SJCRH30 (cell line): ENCODE results near the gene MYLIP. TPM values are rescaled to one million over a fixed set of nuclear protein-coding genes. Genes with fewer than 3 reads are reported as not detected.

Experiments used
- DNase-seq, 2 experiments: peaks; one replicate each; pipeline ENCODE4 v3.0.0-alpha.2; 2015 to 2020
- H3K27ac ChIP-seq: fragments of 250-450 bp; sonication (Bioruptor Pico); 2 replicates; pipeline ENCODE4 v1.5.1; 2020; ENCODE audit warnings: mild to moderate bottlenecking, moderate library complexity
- H3K27me3 ChIP-seq: fragments of 250-450 bp; sonication (Bioruptor Pico); 2 replicates; pipeline ENCODE4 v1.5.1; 2020; ENCODE audit warnings: mild to moderate bottlenecking, moderate library complexity
- H3K36me3 ChIP-seq: fragments of 250-450 bp; sonication (Bioruptor Pico); 2 replicates; pipeline ENCODE4 v1.5.1; 2020; ENCODE audit warnings: mild to moderate bottlenecking, moderate library complexity
- H3K4me1 ChIP-seq: fragments of 250-450 bp; sonication (Bioruptor Pico); 2 replicates; pipeline ENCODE4 v1.5.1; 2020; ENCODE audit warnings: mild to moderate bottlenecking, moderate library complexity
- H3K4me3 ChIP-seq: fragments of 250-450 bp; sonication (Bioruptor Pico); 2 replicates; pipeline ENCODE4 v1.5.1; 2020; ENCODE audit warnings: mild to moderate bottlenecking, moderate library complexity
- H3K9me3 ChIP-seq: fragments of 250-450 bp; sonication (Bioruptor Pico); replicated peaks from 2 replicates; pipeline ENCODE4 v1.5.1; 2020; ENCODE audit warnings: mild to moderate bottlenecking, moderate library complexity
- total RNA-seq: library from RNA; depleted of rRNA; stranded (reverse); fragments of >200 nt; shearing (Covaris generic); gene quantifications from 2 replicates; pipeline ENCODE4 v1.2.3, GENCODE V29; 2014

MYLIP gene
- total RNA-seq, 1 experiment from 2014 or later, result 36.3 TPM

DNA sequence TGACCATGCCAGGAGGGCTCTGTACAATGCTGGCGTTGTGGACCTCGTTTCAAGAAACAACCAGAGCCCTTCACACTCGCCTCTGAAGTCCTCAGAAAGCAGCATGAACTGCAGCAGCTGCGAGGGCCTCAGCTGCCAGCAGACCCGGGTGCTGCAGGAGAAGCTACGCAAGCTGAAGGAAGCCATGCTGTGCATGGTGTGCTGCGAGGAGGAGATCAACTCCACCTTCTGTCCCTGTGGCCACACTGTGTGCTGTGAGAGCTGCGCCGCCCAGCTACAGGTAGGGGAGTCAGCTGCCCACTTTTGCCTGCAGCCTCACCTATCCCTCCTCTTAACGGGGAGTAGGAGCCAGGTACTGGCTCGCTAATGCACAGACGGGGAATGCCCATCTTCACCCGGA is 16.2 kb downstream of the MYLIP start:
- no peak overlapping the region for H3K27ac ChIP-seq
- H3K4me3 ChIP-seq, result no peak overlapping the region
- H3K36me3 ChIP-seq, result peaks cover 77% of the 10 kb centered on the region
- DNase-seq, result no peak
- H3K9me3 ChIP-seq, result no peaks in the 10 kb centered on the region
- H3K27me3 ChIP-seq, result no peaks in the 10 kb centered on the region
- 0 out of 2 replicates have a peak, but pooled peaks cover 2% of the 10 kb centered on the region for H3K4me1 ChIP-seq

DNA sequence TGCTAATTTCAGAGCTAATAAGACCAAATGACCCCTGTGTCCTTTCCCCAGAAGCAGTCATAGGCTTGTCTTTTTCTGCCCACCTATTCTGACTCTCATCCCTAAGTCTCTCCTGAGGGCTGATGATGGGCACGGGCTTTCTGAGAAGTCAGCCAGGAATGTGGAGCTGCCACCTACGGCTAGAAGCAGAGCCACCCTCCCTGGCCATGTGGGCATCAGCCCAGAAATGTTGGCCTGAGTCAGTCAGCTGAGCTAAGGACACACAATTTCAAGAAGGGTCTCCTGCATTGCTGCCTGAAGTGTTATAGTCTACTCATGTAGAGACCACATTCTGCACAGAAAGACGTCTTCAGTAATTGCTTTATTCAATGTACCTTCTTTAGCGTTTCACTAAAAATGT is 17.1 kb downstream of the MYLIP start:
- Histone ChIP-seq H3K36me3 (peaks cover 77% of the 10 kb centered on the region), H3K27me3 (no peaks in the 10 kb centered on the region), H3K27ac (no peak overlapping the region), H3K4me3 (no peak overlapping the region), H3K9me3 (no peaks in the 10 kb centered on the region), H3K4me1 (0 out of 2 replicates have a peak, but pooled peaks cover 2% of the 10 kb centered on the region)
- no peak for DNase-seq

DNA sequence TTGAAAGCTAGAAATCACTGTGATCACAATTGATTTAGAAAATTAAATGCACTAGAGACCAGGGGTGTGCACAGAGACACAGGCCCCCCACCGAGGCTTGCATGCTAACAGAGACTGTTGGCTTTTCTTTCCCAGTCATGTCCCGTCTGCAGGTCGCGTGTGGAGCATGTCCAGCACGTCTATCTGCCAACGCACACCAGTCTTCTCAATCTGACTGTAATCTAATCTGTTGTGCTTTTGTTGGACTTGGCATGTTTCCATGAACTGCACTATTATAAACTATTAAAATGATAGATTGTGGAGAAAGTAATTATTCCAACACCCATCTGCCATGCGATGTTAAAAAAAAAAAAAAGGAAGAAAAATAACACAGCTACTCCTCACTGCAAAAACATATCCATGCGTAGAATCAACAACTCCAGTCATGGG is 17.7 kb downstream of the MYLIP start:
- Histone ChIP-seq H3K4me1 (0 out of 2 replicates have a peak, but pooled peaks cover 2% of the 10 kb centered on the region), H3K4me3 (no peak overlapping the region), H3K9me3 (no peaks in the 10 kb centered on the region), H3K27me3 (no peaks in the 10 kb centered on the region), H3K36me3 (peaks cover 75% of the 10 kb centered on the region), H3K27ac (no peak overlapping the region)
- no peak for DNase-seq

DNA sequence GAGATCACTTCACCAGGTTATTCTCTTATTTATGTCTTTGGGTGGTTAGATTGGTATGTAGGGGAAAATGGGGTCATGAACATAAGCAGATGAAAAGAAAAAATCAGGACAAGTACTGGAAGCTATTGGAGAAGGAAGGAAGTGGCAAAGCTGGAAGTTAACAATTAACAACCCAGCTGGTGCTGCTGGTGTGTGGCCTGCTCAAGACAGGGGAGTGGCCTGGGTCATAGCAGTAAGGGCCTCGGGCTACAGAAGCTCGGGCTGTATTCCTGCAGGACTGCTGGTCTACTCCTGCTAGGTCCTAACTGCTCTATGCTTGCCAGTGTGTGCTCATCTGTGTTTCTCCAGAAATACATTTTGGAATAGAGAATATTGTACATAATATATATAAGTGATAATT is 19.6 kb downstream of the MYLIP start:
- no peak overlapping the region for H3K4me3 ChIP-seq
- H3K36me3 ChIP-seq, result peaks cover 57% of the 10 kb centered on the region
- no peak for DNase-seq
- H3K27ac ChIP-seq, result no peak overlapping the region
- no peaks in the 10 kb centered on the region for H3K27me3 ChIP-seq
- 0 out of 2 replicates have a peak, but pooled peaks cover 2% of the 10 kb centered on the region for H3K4me1 ChIP-seq
- no peaks in the 10 kb centered on the region for H3K9me3 ChIP-seq

DNA sequence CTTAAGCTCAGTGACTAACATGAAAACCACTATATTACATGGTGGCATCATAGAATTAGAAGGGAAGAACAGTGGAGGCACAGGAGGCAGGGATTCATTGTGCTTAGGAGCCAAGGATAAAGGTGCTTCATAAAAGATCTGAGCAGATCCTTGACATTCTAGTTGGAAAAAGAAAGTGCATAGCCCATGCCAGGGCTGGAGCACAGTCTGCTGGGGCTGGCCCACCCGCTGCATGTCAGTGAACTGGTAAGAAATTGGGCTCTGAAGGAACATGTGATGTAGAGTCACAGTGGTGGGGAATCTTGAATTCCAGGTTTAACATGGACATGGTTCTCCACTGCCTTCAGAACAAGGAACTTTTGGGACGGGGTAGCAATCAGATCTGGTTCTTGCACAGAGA is 20.4 kb downstream of the MYLIP start:
- no peak for DNase-seq
- Histone ChIP-seq H3K27ac (no peak overlapping the region), H3K36me3 (peaks cover 49% of the 10 kb centered on the region), H3K27me3 (no peaks in the 10 kb centered on the region), H3K4me1 (0 out of 2 replicates have a peak, but pooled peaks cover 2% of the 10 kb centered on the region), H3K4me3 (no peak overlapping the region), H3K9me3 (no peaks in the 10 kb centered on the region)

DNA sequence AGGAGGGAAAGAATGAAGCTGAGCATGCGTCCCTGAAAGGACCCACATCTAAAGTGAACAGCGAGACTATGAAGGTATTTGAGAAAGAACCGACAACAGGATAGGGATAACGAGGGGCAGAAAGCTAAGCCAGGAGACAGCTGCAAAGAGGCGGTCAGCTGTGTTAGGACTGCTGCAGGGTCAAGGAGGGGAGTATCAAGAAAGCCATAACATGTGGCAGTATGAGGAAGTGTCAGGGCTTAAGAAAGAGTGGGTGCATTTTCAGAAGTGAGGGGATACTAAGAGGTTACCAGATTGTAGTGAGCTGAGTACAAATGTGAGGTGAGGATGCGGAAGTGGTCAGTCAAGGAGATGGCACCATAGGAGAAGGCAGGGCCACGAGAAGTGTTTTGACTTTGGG is 21.2 kb downstream of the MYLIP start:
- Histone ChIP-seq H3K4me3 (no peak overlapping the region), H3K27ac (no peak overlapping the region), H3K4me1 (0 out of 2 replicates have a peak, but pooled peaks cover 2% of the 10 kb centered on the region), H3K27me3 (no peaks in the 10 kb centered on the region), H3K36me3 (peaks cover 41% of the 10 kb centered on the region), H3K9me3 (no peaks in the 10 kb centered on the region)
- DNase-seq, result no peak

DNA sequence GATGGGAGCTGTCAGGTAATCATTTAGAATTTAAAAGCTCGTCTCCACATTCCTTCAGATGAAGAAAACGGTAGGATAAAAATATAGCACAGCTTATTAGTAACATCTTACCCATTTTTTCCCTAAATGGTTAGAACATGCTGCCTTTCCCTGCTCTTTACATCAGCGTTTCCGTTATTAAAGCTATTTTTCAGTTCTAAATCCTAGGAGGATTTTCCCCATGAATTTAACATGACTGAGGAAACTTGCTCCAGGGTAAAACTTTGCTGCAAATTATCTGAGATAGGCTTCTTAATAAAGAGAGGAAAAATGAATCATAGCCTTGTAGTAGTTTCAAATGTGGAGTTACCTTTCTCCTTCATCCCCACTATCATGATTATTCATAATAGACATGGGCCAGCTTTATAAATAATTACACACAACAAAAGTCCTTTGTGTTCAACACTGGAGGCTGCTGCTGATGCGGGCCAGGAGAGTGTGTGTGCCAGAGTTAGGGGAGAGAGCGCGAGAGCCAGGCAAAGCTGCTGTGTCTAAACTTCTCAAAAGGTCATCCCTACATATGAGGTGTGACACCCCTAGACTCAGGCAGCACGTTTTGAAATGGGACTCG is 24.4 kb downstream of the MYLIP start:
- H3K36me3 ChIP-seq, result peaks cover 16% of the 10 kb centered on the region

DNA sequence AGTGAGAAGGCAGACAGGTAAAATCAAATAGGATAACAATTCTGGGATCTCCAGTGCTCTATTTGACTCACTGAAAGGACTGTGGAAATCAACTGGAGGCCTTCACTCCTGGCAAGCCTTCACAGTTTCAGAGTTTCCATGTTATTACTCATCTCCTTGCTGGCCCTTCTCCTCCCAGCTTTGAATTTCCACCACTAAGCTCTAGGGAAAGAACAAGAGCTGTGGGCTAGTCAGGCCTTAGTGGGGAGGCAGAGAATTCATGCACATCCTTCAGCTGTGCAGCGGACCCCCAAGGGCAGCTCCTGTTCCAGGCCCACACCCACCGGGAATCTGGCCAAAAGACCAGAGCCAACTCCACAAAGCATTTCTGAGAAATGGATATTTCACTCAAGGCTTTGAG is 26.0 kb downstream of the MYLIP start:
- H3K27ac ChIP-seq, result no peak overlapping the region
- H3K9me3 ChIP-seq, result no peaks in the 10 kb centered on the region
- H3K4me3 ChIP-seq, result no peak overlapping the region
- H3K4me1 ChIP-seq, result no peaks in the 10 kb centered on the region
- no peaks in the 10 kb centered on the region for H3K27me3 ChIP-seq
- no peak for DNase-seq
- no peaks in the 10 kb centered on the region; the same call in 1 of the 2 replicates for H3K36me3 ChIP-seq

More for the DNA sequence above, 24.4 kb downstream of the MYLIP start:
- Histone ChIP-seq H3K9me3 (no peaks in the 10 kb centered on the region), H3K27ac (no peak overlapping the region), H3K4me1 (0 out of 2 replicates have a peak, but pooled peaks cover 2% of the 10 kb centered on the region), H3K4me3 (no peak overlapping the region), H3K27me3 (no peaks in the 10 kb centered on the region)
- no peak for DNase-seq

DNA sequence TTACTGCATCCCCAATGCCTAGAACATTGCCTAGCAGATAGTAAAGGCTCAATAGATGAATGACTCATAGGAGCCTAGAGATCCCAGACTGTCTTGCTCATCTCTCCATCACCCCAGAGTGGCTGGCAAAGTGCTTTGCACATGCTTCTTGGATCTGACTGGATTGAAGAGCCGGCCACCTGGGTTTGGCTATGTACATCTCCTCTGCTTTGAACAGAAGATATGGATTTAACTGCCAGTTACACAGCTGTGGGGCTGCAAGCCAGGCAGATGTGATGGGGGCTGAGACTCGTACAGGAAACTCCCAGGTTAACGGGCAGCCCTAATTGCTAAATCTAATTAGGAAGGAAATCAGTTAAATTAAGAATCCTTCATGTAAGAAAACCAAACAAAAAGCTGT is 28.6 kb downstream of the MYLIP start:
- no peaks in the 10 kb centered on the region for H3K36me3 ChIP-seq
- DNase-seq, result no peak
- H3K27me3 ChIP-seq, result no peaks in the 10 kb centered on the region
- H3K4me1 ChIP-seq, result no peaks in the 10 kb centered on the region
- no peaks in the 10 kb centered on the region for H3K9me3 ChIP-seq
- H3K27ac ChIP-seq, result no peak overlapping the region
- H3K4me3 ChIP-seq, result no peak overlapping the region

DNA sequence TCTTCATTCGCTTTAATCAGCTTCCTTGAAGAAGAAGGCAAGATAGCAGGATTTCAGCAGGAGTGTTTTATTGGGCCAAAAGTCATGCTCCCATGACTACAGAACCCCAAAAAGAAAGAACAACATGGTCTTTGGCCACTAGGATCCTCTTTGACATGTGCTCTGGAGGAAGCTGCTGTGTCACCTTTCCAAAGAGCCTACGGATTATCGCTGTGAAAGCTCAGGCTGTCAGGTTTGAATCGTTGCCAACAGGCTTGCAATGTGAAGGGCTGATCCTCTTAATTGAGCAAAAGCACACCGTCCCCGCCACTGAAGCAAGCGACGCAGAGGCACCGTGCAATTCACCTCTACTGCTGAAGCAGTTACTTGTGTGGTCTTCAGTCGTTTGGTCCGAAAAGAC is 29.0 kb downstream of the MYLIP start:
- peak in 1 of 2 experiments; percentile 21 for DNase-seq
- H3K27me3 ChIP-seq, result no peaks in the 10 kb centered on the region
- H3K4me3 ChIP-seq, result no peak overlapping the region
- no peaks in the 10 kb centered on the region for H3K9me3 ChIP-seq
- no peak overlapping the region for H3K27ac ChIP-seq
- no peaks in the 10 kb centered on the region for H3K36me3 ChIP-seq
- no peaks in the 10 kb centered on the region for H3K4me1 ChIP-seq

DNA sequence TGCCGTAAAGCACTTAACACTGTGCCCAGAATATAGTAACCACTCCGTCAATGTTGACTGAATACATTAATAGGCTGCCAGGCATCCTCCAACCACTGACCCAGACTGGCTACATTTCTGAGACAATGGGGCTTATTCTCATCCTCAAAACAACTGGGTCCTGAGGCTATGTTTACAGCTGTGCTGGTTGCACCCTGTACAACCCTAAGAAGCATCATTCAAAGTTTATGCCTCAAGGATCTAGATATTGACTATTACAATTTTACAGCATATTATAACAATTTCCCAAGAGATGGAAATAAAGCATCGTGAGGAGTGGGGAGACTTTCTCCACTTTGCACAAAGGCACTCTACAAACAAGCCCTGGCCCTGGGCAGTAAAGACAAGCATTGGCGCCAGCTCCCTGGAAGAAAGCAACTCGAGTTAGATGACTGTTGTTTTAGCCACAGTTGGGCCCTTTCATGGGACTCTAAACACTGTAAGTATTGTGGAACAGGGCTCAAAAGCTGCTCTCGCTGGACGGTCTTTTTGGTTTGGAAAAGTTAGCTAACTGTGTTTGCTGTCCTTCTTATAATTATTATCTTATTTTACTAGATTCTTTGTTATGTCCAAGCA is 30.2 kb downstream of the MYLIP start:
- H3K4me1 ChIP-seq, result no peaks in the 10 kb centered on the region
- no peak for DNase-seq
- H3K36me3 ChIP-seq, result no peaks in the 10 kb centered on the region
- H3K9me3 ChIP-seq, result no peaks in the 10 kb centered on the region
- H3K27ac ChIP-seq, result no peak overlapping the region
- no peaks in the 10 kb centered on the region for H3K27me3 ChIP-seq
- H3K4me3 ChIP-seq, result no peak overlapping the region

DNA sequence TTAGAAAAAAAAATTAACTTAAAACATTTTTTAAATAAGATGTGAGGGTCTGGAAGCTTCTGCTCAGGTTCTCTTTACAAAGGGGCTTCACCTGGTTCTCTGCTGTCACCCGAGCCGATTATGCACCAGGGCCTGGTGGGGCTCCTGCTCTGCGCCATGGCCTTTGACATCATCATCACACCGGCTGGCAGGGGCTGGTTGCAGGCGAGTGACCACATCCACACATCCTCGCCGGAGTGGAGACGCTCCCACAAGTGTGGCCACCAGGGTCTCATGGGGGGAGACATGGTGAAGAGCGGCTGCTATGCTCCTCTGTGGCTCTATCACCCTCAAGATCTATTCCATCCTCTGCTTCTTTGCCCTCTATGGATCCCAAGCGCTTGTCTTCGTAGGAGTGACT is 31.9 kb downstream of the MYLIP start:
- Histone ChIP-seq H3K27ac (no peak overlapping the region), H3K4me1 (no peaks in the 10 kb centered on the region), H3K36me3 (no peaks in the 10 kb centered on the region), H3K9me3 (no peaks in the 10 kb centered on the region), H3K27me3 (no peaks in the 10 kb centered on the region), H3K4me3 (no peak overlapping the region)
- no peak for DNase-seq

DNA sequence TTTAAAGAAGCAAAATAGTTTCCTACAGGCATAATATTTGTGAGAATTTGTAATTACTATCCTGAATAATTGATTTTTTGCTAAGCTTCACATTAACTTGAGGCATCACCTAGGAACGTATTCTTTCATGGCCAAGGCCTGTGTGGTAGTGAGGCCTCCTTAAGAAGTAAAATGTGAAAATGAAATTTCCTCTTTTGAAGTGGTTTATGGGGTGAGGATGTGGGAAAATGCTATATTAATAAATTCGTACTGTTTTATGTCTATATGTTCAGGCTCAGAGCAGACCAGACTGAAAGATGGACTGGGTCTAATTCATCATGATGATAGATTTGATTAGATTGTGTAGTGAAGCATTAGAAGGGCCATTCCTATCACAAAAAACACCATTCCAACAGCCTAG is 33.1 kb downstream of the MYLIP start:
- Histone ChIP-seq H3K36me3 (no peaks in the 10 kb centered on the region), H3K9me3 (no peaks in the 10 kb centered on the region), H3K4me3 (no peak overlapping the region), H3K27me3 (no peaks in the 10 kb centered on the region), H3K27ac (no peak overlapping the region), H3K4me1 (no peaks in the 10 kb centered on the region)
- no peak for DNase-seq

DNA sequence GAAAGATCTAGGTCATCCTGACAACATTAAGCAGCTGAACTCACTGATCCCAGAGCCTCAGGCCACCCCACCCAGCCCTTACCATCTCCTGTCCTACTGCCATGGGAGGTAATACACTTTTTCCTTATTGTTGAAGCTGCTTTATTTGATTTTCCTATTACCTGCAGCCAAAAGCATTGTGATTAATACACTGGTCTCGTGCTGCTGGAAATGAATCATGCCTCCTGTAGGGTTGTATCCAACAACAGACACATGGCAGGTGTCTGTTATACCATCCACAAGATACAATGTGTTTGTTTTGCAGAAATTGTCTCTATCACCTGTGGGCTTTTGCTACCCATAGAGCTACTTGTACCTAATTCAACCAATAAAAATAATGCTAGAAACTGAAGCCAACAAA is 34.2 kb downstream of the MYLIP start:
- Histone ChIP-seq H3K27ac (no peak overlapping the region), H3K4me1 (no peaks in the 10 kb centered on the region), H3K9me3 (no peaks in the 10 kb centered on the region), H3K36me3 (no peaks in the 10 kb centered on the region), H3K4me3 (no peak overlapping the region), H3K27me3 (no peaks in the 10 kb centered on the region)
- DNase-seq, result no peak

DNA sequence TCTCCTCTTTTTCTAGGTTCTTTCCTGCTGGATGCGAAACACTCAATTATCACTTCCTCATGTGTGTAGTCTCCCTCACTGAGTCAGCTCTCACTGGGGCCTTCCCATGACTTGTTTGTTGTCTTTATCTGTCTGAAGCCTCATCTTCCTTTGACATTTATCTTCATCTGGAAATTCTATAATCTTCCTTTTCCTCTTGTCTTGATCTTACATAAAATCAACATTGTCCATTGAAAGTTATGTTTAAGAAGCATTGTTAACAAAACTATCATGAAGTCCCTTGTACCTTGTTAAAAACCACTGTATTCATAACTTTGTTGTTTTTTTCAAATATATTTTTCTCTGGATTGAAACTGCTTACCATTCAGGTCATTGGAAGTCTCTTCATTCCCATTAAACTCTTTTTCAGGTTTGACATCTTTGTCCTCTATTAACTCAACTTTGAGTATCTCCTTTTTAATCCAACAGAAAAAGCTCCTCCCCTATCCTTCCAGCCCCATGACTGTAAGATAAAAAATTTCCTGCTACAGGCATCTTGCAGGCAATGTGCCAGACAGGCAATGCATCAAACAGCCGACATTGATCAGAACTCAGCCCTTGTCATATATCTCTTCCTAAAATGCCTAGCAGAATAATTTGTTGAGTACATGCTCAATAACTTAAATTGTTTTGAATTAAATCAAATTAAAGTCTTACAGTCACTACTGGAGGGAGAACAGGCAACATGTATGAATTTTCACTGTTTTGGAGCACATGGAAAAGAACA is 34.8 kb downstream of the MYLIP start:
- no peaks in the 10 kb centered on the region for H3K36me3 ChIP-seq
- no peak overlapping the region for H3K27ac ChIP-seq
- no peaks in the 10 kb centered on the region for H3K4me1 ChIP-seq
- H3K9me3 ChIP-seq, result no peaks in the 10 kb centered on the region
- H3K27me3 ChIP-seq, result no peaks in the 10 kb centered on the region
- H3K4me3 ChIP-seq, result no peak overlapping the region
- DNase-seq, result no peak
